HCT116 (cell line): ENCODE results near the gene PODNL1. TPM values are rescaled to one million over a fixed set of nuclear protein-coding genes. Genes with fewer than 3 reads are reported as not detected.

Experiments
- ATAC-seq: fragments of 200-7000 bp; cut with Tn5 transposase; 2 replicates; pipeline ENCODE4 v1.9.1; 2020; ENCODE audit warnings: mild to moderate bottlenecking, moderate library complexity
- BruUV-seq: library from RNA; stranded (reverse); fragments of 400-500 nt; replicated peaks from 2 replicates; lab custom pipeline; 2021; lab: Mats Ljungman, UMichigan
- CTCF ChIA-PET: fragments of 300-600 bp; sonication (Branson Sonifier 250); formaldehyde crosslinking; loops from one replicate; lab custom pipeline; 2021; ENCODE audit warnings: antibody characterized with exemption; lab: Charles Lee
- POLR2A ChIA-PET: fragments of 300-600, 350-600 bp; sonication (Branson Sonifier 250); formaldehyde crosslinking; loops from one replicate; lab custom pipeline; 2021; ENCODE audit warnings: antibody characterized with exemption; lab: Charles Lee
- RAD21 ChIA-PET, 2 experiments: fragments of 300-600 bp; sonication (Branson Sonifier 250); formaldehyde crosslinking; loops; one replicate each; lab custom pipeline; 2023; ENCODE audit warnings: low total read pairs in 2 of 2; ENCODE audit not compliant: uncharacterized antibody in 2 of 2, unreplicated experiment in 2 of 2, low non-redundant PET in 1 of 2; lab: Charles Lee
- DNase-seq: peaks from one replicate; pipeline ENCODE4 v3.0.0-alpha.2; 2010; ENCODE audit warnings: low read depth, low spot score
- H2AFZ ChIP-seq: fragments of 200-600 bp; shearing (Covaris generic), sonication (generic); 2 replicates; pipeline ENCODE4 v1.6.1; 2017; ENCODE audit warnings: low read depth, mixed run types, mixed read lengths, antibody characterized with exemption, low read length; ENCODE audit not compliant: poor library complexity, severe bottlenecking
- H3K27ac ChIP-seq: 2 replicates; pipeline ENCODE4 v1.5.1; 2012; ENCODE audit warnings: low read depth, low read length
- H3K27me3 ChIP-seq: fragments of 200-600 bp; sonication (generic); 2 replicates; pipeline ENCODE4 v1.6.1; 2016; ENCODE audit warnings: mixed run types, low read length, mixed read lengths; ENCODE audit not compliant: insufficient read depth
- H3K36me3 ChIP-seq, 2 experiments: fragments of 200-500 bp in 1 of 2; fragments of 200-600 bp in 1 of 2; sonication (Bioruptor generic) in 1 of 2; sonication (generic) in 1 of 2; 2 replicates each; pipeline versions ENCODE4 v1.5.1 to v1.6.1; 2014 to 2016; ENCODE audit warnings: low read length in 2 of 2, inconsistent platforms in 1 of 2, mixed read lengths in 1 of 2, mixed run types in 1 of 2; ENCODE audit not compliant: insufficient read depth in 2 of 2, control insufficient read depth in 1 of 2
- H3K4me1 ChIP-seq, 2 experiments: fragments of 200-600 bp in 1 of 2; sonication (generic) in 1 of 2; 2 replicates each; pipeline versions ENCODE4 v1.5.1 to v1.6.1; 2012 to 2017; ENCODE audit warnings: low read length in 2 of 2, inconsistent platforms in 1 of 2, mild to moderate bottlenecking in 1 of 2, mixed read lengths in 1 of 2, mixed run types in 1 of 2, moderate library complexity in 1 of 2; ENCODE audit not compliant: insufficient read depth in 2 of 2, control insufficient read depth in 1 of 2
- H3K4me2 ChIP-seq: fragments of 200-600 bp; sonication (generic); 2 replicates; pipeline ENCODE4 v1.6.1; 2017; ENCODE audit warnings: mixed run types, low read length, mixed read lengths
- H3K4me3 ChIP-seq, 2 experiments: fragments of 200-600 bp in 1 of 2; sonication (generic) in 1 of 2; replicated peaks in 1 of 2; 2 replicates each; pipeline ENCODE4 v1.5.1; 2011 to 2016; ENCODE audit warnings: low read length in 2 of 2, control low read depth in 1 of 2, low read depth in 1 of 2, mild to moderate bottlenecking in 1 of 2, mixed read lengths in 1 of 2, mixed run types in 1 of 2
- H3K79me2 ChIP-seq: fragments of 200-600 bp; sonication (generic); 2 replicates; pipeline ENCODE4 v1.6.1; 2017; ENCODE audit warnings: mild to moderate bottlenecking, mixed run types, low read length, moderate library complexity, mixed read lengths; ENCODE audit not compliant: insufficient read depth
- H3K9ac ChIP-seq: fragments of 200-600 bp; sonication (generic); 2 replicates; pipeline ENCODE4 v1.6.1; 2016; ENCODE audit warnings: low read length, mixed read lengths
- H3K9me2 ChIP-seq: fragments of 200-600 bp; sonication (generic), shearing (Covaris generic); 2 replicates; pipeline ENCODE4 v1.6.1; 2017; ENCODE audit warnings: mixed run types, mild to moderate bottlenecking, moderate library complexity; ENCODE audit not compliant: insufficient read depth
- H3K9me3 ChIP-seq, 2 experiments: fragments of 200-500 bp in 1 of 2; fragments of 200-600 bp in 1 of 2; sonication (Bioruptor generic) in 1 of 2; sonication (generic) in 1 of 2; 2 replicates each; pipeline ENCODE4 v1.6.1; 2014 to 2017; ENCODE audit warnings: low read length in 2 of 2, mixed read lengths in 2 of 2, inconsistent platforms in 1 of 2, low read depth in 1 of 2, mild to moderate bottlenecking in 1 of 2, mixed run types in 1 of 2, moderate library complexity in 1 of 2; ENCODE audit not compliant: control insufficient read depth in 1 of 2, insufficient read depth in 1 of 2
- H4K20me1 ChIP-seq: fragments of 200-600 bp; sonication (generic), shearing (Covaris generic); 2 replicates; pipeline ENCODE4 v1.6.1; 2017; ENCODE audit warnings: mixed run types, mild to moderate bottlenecking, moderate library complexity; ENCODE audit not compliant: insufficient read depth
- CEBPB ChIP-seq: IDR thresholded peaks from 2 replicates; pipeline ENCODE4 v1.6.1; 2012; ENCODE audit warnings: low read depth
- CTCF ChIP-seq, 3 experiments: fragments of 200-600 bp in 1 of 3; sonication (generic) in 1 of 3; IDR thresholded peaks in 2 of 3; conservative IDR thresholded peaks in 1 of 3; 2 replicates each; pipeline ENCODE4 v1.5.1; 2012 to 2017; ENCODE audit warnings: low read depth in 2 of 3, low read length in 2 of 3, antibody characterized with exemption in 1 of 3, borderline replicate concordance in 1 of 3, control low read depth in 1 of 3, mild to moderate bottlenecking in 1 of 3, mixed read lengths in 1 of 3, mixed run types in 1 of 3, moderate library complexity in 1 of 3; ENCODE audit not compliant: insufficient read depth in 1 of 3
- EGR1 ChIP-seq: IDR thresholded peaks from 2 replicates; pipeline ENCODE4 v1.6.1; 2012; ENCODE audit warnings: low read depth
- ELF1 ChIP-seq: IDR thresholded peaks from 2 replicates; pipeline ENCODE4 v1.6.1; 2012; ENCODE audit warnings: low read depth, borderline replicate concordance
- EZH2 ChIP-seq: fragments of 200-600 bp; sonication (generic); IDR thresholded peaks from 2 replicates; pipeline ENCODE4 v1.6.1; 2017; ENCODE audit warnings: antibody characterized with exemption, mixed run types
- EZH2phosphoT487 ChIP-seq: fragments of 200-600 bp; IDR thresholded peaks from 2 replicates; pipeline ENCODE4 v1.6.1; 2018; ENCODE audit warnings: antibody characterized with exemption, borderline replicate concordance
- FOSL1 ChIP-seq: IDR thresholded peaks from 2 replicates; pipeline ENCODE4 v1.6.1; 2012; ENCODE audit warnings: low read depth
- JUND ChIP-seq: IDR thresholded peaks from 2 replicates; pipeline ENCODE4 v1.6.1; 2012
- POLR2A ChIP-seq: IDR thresholded peaks from 2 replicates; pipeline ENCODE4 v1.7.0; 2011; ENCODE audit warnings: borderline replicate concordance; ENCODE audit not compliant: insufficient read depth, insufficient read length; ENCODE audit errors: extremely low read depth
- POLR2AphosphoS5 ChIP-seq: IDR thresholded peaks from 2 replicates; pipeline ENCODE4 v1.6.1; 2011; ENCODE audit warnings: mild to moderate bottlenecking, low read depth, low read length, moderate library complexity
- RAD21 ChIP-seq: IDR thresholded peaks from 2 replicates; pipeline ENCODE4 v1.6.1; 2012; ENCODE audit warnings: low read depth, mild to moderate bottlenecking
- SIN3A ChIP-seq: IDR thresholded peaks from 2 replicates; pipeline ENCODE4 v1.6.1; 2012; ENCODE audit warnings: low read depth
- SP1 ChIP-seq: IDR thresholded peaks from 2 replicates; pipeline ENCODE4 v1.6.1; 2012; ENCODE audit warnings: low read depth
- SRF ChIP-seq: IDR thresholded peaks from 2 replicates; pipeline ENCODE4 v1.6.1; 2012; ENCODE audit warnings: low read depth
- ZFX ChIP-seq: fragments of 450-650 bp; IDR thresholded peaks from 2 replicates; pipeline ENCODE4 v1.6.1; 2017
- intact Hi-C: fragments of 100-400 bp; cut with micrococcal nuclease; formaldehyde crosslinking; loops from 2 replicates; pipeline ENCODE4 v1.10.0; 2022
- total RNA-seq: library from RNA; stranded (reverse); gene quantifications from one replicate; pipeline ENCODE4 v1.2.1, GENCODE V29; 2021; ENCODE audit not compliant: unreplicated experiment
- TF ChIP-seq, protein P1 (sequence below): IDR thresholded peaks from 2 replicates; pipeline ENCODE4 v1.6.1; 2012
- TF ChIP-seq, protein P2 (sequence below): IDR thresholded peaks from 2 replicates; pipeline ENCODE4 v1.6.1; 2012
- TF ChIP-seq, protein P3 (sequence below): IDR thresholded peaks from 2 replicates; pipeline ENCODE4 v1.6.1; 2012; ENCODE audit warnings: low read depth
- TF ChIP-seq, protein P4 (sequence below): IDR thresholded peaks from 2 replicates; pipeline ENCODE4 v1.6.1; 2011; ENCODE audit warnings: mild to moderate bottlenecking, low read length, moderate library complexity; ENCODE audit not compliant: insufficient replicate concordance; ENCODE audit errors: extremely low read depth

Gene PODNL1
- total RNA-seq, 1 experiment from 2014 or later = 0.71 TPM

DNA sequence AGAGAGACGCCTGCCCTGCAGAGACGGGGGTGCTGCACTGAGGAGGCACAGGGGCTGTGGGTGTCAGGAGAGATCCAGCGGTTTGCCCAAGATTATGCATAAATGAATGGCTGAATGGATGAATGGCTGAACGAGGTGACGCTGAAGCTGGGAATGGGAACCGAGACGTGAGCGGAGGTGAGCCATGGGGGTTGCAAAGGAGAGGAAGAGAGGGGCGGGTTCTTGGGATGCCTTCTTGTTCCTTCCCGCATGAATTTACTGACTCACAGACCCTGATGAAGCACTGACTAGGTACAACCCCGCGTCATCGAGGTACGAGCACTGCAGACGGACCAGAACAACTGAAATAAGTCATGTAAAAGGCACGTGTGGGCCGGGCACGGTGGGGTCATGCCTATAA lies 30.8 kb upstream of the PODNL1 start:
- no peaks in the 10 kb centered on the region for H3K79me2 ChIP-seq
- CTCF ChIA-PET = no interaction called here
- H4K20me1 ChIP-seq = no peaks in the 10 kb centered on the region
- H3K27ac ChIP-seq = no peak overlapping the region
- H3K4me2 ChIP-seq = no peak overlapping the region
- no peak overlapping the region for H2AFZ ChIP-seq
- H3K4me1 ChIP-seq = peaks cover 0 to 4% of the 10 kb centered on the region in 2 experiments; a peak in 3 of 4 replicates
- no peak for ATAC-seq
- no peak for TF ChIP-seq SRF
- no peak for TF ChIP-seq CEBPB
- no peak for TF ChIP-seq SIN3A
- TF ChIP-seq, protein P1, sequence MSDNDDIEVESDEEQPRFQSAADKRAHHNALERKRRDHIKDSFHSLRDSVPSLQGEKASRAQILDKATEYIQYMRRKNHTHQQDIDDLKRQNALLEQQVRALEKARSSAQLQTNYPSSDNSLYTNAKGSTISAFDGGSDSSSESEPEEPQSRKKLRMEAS = no peak
- TF ChIP-seq, protein P2, sequence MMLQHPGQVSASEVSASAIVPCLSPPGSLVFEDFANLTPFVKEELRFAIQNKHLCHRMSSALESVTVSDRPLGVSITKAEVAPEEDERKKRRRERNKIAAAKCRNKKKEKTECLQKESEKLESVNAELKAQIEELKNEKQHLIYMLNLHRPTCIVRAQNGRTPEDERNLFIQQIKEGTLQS = no peak
- TF ChIP-seq EZH2phosphoT487 = no peak
- no peak for TF ChIP-seq JUND
- TF ChIP-seq POLR2AphosphoS5 = no peak
- no peak for TF ChIP-seq POLR2A
- TF ChIP-seq, protein P3, sequence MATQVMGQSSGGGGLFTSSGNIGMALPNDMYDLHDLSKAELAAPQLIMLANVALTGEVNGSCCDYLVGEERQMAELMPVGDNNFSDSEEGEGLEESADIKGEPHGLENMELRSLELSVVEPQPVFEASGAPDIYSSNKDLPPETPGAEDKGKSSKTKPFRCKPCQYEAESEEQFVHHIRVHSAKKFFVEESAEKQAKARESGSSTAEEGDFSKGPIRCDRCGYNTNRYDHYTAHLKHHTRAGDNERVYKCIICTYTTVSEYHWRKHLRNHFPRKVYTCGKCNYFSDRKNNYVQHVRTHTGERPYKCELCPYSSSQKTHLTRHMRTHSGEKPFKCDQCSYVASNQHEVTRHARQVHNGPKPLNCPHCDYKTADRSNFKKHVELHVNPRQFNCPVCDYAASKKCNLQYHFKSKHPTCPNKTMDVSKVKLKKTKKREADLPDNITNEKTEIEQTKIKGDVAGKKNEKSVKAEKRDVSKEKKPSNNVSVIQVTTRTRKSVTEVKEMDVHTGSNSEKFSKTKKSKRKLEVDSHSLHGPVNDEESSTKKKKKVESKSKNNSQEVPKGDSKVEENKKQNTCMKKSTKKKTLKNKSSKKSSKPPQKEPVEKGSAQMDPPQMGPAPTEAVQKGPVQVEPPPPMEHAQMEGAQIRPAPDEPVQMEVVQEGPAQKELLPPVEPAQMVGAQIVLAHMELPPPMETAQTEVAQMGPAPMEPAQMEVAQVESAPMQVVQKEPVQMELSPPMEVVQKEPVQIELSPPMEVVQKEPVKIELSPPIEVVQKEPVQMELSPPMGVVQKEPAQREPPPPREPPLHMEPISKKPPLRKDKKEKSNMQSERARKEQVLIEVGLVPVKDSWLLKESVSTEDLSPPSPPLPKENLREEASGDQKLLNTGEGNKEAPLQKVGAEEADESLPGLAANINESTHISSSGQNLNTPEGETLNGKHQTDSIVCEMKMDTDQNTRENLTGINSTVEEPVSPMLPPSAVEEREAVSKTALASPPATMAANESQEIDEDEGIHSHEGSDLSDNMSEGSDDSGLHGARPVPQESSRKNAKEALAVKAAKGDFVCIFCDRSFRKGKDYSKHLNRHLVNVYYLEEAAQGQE = no peak
- TF ChIP-seq CTCF (IDR thresholded peaks at IDR 0.05 in 2 of 3, conservative IDR thresholded peaks at IDR 0.05 in 1 of 3; ENCODE audit: borderline replicate concordance in 1 of 3, insufficient read depth in 1 of 3, low read depth in 2 of 3, low read length in 2 of 3) = no peak
- TF ChIP-seq RAD21 = no peak
- TF ChIP-seq EGR1 = no peak
- TF ChIP-seq, protein P4, sequence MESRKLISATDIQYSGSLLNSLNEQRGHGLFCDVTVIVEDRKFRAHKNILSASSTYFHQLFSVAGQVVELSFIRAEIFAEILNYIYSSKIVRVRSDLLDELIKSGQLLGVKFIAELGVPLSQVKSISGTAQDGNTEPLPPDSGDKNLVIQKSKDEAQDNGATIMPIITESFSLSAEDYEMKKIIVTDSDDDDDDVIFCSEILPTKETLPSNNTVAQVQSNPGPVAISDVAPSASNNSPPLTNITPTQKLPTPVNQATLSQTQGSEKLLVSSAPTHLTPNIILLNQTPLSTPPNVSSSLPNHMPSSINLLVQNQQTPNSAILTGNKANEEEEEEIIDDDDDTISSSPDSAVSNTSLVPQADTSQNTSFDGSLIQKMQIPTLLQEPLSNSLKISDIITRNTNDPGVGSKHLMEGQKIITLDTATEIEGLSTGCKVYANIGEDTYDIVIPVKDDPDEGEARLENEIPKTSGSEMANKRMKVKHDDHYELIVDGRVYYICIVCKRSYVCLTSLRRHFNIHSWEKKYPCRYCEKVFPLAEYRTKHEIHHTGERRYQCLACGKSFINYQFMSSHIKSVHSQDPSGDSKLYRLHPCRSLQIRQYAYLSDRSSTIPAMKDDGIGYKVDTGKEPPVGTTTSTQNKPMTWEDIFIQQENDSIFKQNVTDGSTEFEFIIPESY = no peak
- no peak for TF ChIP-seq ZFX
- TF ChIP-seq SP1 = no peak
- no peak for TF ChIP-seq ELF1
- no peak for TF ChIP-seq FOSL1
- no peak for TF ChIP-seq EZH2
- TF ChIP-seq, all 23 proteins: peak for 0
- DNase-seq = no peak
- no peaks in the 10 kb centered on the region for H3K9me2 ChIP-seq
- BruUV-seq = no TSS peak
- no peaks in the 10 kb centered on the region for H3K27me3 ChIP-seq
- POLR2A ChIA-PET = no interaction called here
- H3K9me3 ChIP-seq = no peaks in the 10 kb centered on the region
- H3K9ac ChIP-seq = no peak overlapping the region
- RAD21 ChIA-PET = no interaction called here
- intact Hi-C loops = no loop called here
- no peak overlapping the region for H3K4me3 ChIP-seq
- H3K36me3 ChIP-seq = peaks cover 0 to 4% of the 10 kb centered on the region in 2 experiments; a peak in 2 of 4 replicates
